HepG2 (cell line): ENCODE results near the gene FBLN7. TPM values are rescaled to one million over a fixed set of nuclear protein-coding genes. Genes with fewer than 3 reads are reported as not detected.

Experiments used
- ATAC-seq: fragments of 200-7000 bp; cut with Tn5 transposase; 3 replicates; pipeline ENCODE4 v1.9.1; 2020; ENCODE audit warnings: mild to moderate bottlenecking, moderate library complexity
- BruUV-seq: library from RNA; stranded (reverse); fragments of 400-500 nt; replicated peaks from 2 replicates; lab custom pipeline; 2021; lab: Mats Ljungman, UMichigan
- CTCF ChIA-PET: fragments of 300-600 bp; formaldehyde crosslinking; extraction: SDS; loops from one replicate; lab custom pipeline; 2021; ENCODE audit warnings: low total read pairs, inconsistent platforms, low intra/inter-chr PET ratio; lab: Yijun Ruan, JAX
- POLR2A ChIA-PET: fragments of 350-600 bp; sonication (Branson Sonifier 250); formaldehyde crosslinking; loops from one replicate; lab custom pipeline; 2020; ENCODE audit warnings: antibody characterized with exemption, inconsistent platforms; lab: Yijun Ruan, JAX
- DNase-seq: peaks from one replicate; pipeline ENCODE4 v3.0.0-alpha.2; 2015; ENCODE audit warnings: low spot score
- FAIRE-seq: peaks from 3 replicates; lab custom pipeline; 2011; peaks lifted over from hg19 to GRCh38; lab: Jason Lieb, UNC
- H2AFZ ChIP-seq: one replicate; pipeline ENCODE4 v1.6.1; 2011; ENCODE audit warnings: low read length, inconsistent platforms
- H3K27ac ChIP-seq: fragments of 300-600 bp; 3 replicates; pipeline ENCODE4 v1.8.0; 2011; ENCODE audit warnings: mixed run types, mild to moderate bottlenecking, mixed read lengths, low read length, inconsistent platforms; ENCODE audit not compliant: insufficient read depth; ENCODE audit errors: extremely low read length
- H3K27me3 ChIP-seq, 2 experiments: fragments of 200-600 bp in 1 of 2; 2 replicates in 1 of 2; 3 replicates in 1 of 2; pipeline versions ENCODE4 v1.6.0 to v1.8.0; 2011; ENCODE audit warnings: low read length in 2 of 2, mild to moderate bottlenecking in 2 of 2, moderate library complexity in 2 of 2, inconsistent platforms in 1 of 2; ENCODE audit not compliant: insufficient read depth in 2 of 2, control insufficient read depth in 1 of 2
- H3K36me3 ChIP-seq, 2 experiments: fragments of 200-600 bp in 1 of 2; replicated peaks in 1 of 2; 2 replicates in 1 of 2; 3 replicates in 1 of 2; pipeline versions ENCODE4 v1.5.1 to v1.8.0; 2011; ENCODE audit warnings: low read length in 2 of 2, inconsistent platforms in 1 of 2; ENCODE audit not compliant: insufficient read depth in 2 of 2, control insufficient read depth in 1 of 2
- H3K4me1 ChIP-seq: 2 replicates; pipeline ENCODE4 v1.5.1; 2012; ENCODE audit warnings: low read length, inconsistent platforms; ENCODE audit not compliant: insufficient read depth
- H3K4me2 ChIP-seq: 2 replicates; pipeline ENCODE4 v1.6.0; 2011; ENCODE audit warnings: low read depth, low read length, inconsistent platforms
- H3K4me3 ChIP-seq, 3 experiments: fragments of 200-600 bp in 1 of 3; sonication (generic), shearing (Covaris generic) in 1 of 3; replicated peaks in 1 of 3; 2 replicates each; pipeline ENCODE4 v1.5.1; 2011 to 2016; ENCODE audit warnings: low read length in 3 of 3, inconsistent platforms in 2 of 3, low read depth in 2 of 3, mild to moderate bottlenecking in 2 of 3, control low read depth in 1 of 3, mixed read lengths in 1 of 3; ENCODE audit not compliant: insufficient read depth in 1 of 3
- H3K79me2 ChIP-seq: one replicate; pipeline ENCODE4 v1.6.1; 2011; ENCODE audit warnings: low read length, inconsistent platforms; ENCODE audit not compliant: insufficient read depth
- H3K9ac ChIP-seq: 2 replicates; pipeline ENCODE4 v1.6.0; 2011; ENCODE audit warnings: mild to moderate bottlenecking, low read depth, low read length, inconsistent platforms; ENCODE audit not compliant: insufficient read depth
- H3K9me3 ChIP-seq: 2 replicates; pipeline ENCODE4 v1.5.1; 2012; ENCODE audit warnings: mild to moderate bottlenecking, low read length
- H4K20me1 ChIP-seq: 2 replicates; pipeline ENCODE4 v1.6.0; 2011; ENCODE audit warnings: inconsistent platforms, mild to moderate bottlenecking, low read length, moderate library complexity; ENCODE audit not compliant: insufficient read depth
- ATF7-NPFF ChIP-seq: sonication (generic); formaldehyde crosslinking; IDR thresholded peaks from 2 replicates; pipeline ENCODE4 v1.8.1; 2023; ENCODE audit warnings: mild to moderate bottlenecking, low read depth, missing genetic modification reagents, moderate library complexity
- CSRNP1 ChIP-seq: sonication (generic); formaldehyde crosslinking; IDR thresholded peaks from 2 replicates; pipeline ENCODE4 v1.8.1; 2023; ENCODE audit warnings: mild to moderate bottlenecking, missing genetic modification reagents
- FUBP1 ChIP-seq: sonication (generic); formaldehyde crosslinking; IDR thresholded peaks from 2 replicates; pipeline ENCODE4 v1.5.1; 2020; ENCODE audit warnings: missing genetic modification reagents, mild to moderate bottlenecking, borderline replicate concordance
- HNRNPH1 ChIP-seq: fragments of 200-400 bp; formaldehyde crosslinking; optimal IDR thresholded peaks from 2 replicates; pipeline ENCODE3; 2017; ENCODE audit warnings: mild to moderate bottlenecking, low read depth, low read length
- MAZ ChIP-seq, 2 experiments: sonication (generic) in 1 of 2; formaldehyde crosslinking in 1 of 2; IDR thresholded peaks; 2 replicates each; pipeline versions ENCODE4 v1.5.0 to v1.6.1; 2012 to 2020; ENCODE audit warnings: low read depth in 2 of 2, mild to moderate bottlenecking in 2 of 2, borderline replicate concordance in 1 of 2, improper control_type of control experiment in 1 of 2, low read length in 1 of 2, missing genetic modification reagents in 1 of 2, moderate library complexity in 1 of 2
- MED8 ChIP-seq: sonication (generic); formaldehyde crosslinking; IDR thresholded peaks from 2 replicates; pipeline ENCODE4 v1.8.1; 2023; ENCODE audit warnings: mild to moderate bottlenecking, missing genetic modification reagents; ENCODE audit not compliant: insufficient replicate concordance
- MTF2 ChIP-seq: sonication (generic); formaldehyde crosslinking; IDR thresholded peaks from 2 replicates; pipeline ENCODE4 v1.5.0; 2020; ENCODE audit warnings: missing genetic modification reagents, borderline replicate concordance
- REPIN1 ChIP-seq: sonication (generic); formaldehyde crosslinking; IDR thresholded peaks from 2 replicates; pipeline ENCODE4 v1.8.0; 2022; ENCODE audit warnings: missing genetic modification reagents, low read depth, mild to moderate bottlenecking, borderline replicate concordance
- TMF1 ChIP-seq: sonication (generic); formaldehyde crosslinking; IDR thresholded peaks from 2 replicates; pipeline ENCODE4 v1.8.1; 2022; ENCODE audit warnings: low read depth, missing genetic modification reagents
- ZNF382 ChIP-seq: sonication (generic); formaldehyde crosslinking; IDR thresholded peaks from 2 replicates; pipeline ENCODE4 v1.5.0; 2020; ENCODE audit warnings: missing genetic modification reagents, mild to moderate bottlenecking, borderline replicate concordance
- ZNF563 ChIP-seq: sonication (generic); formaldehyde crosslinking; IDR thresholded peaks from 2 replicates; pipeline ENCODE4 v1.8.0; 2022; ENCODE audit warnings: mild to moderate bottlenecking, moderate library complexity, missing genetic modification reagents
- ZNF7 ChIP-seq: IDR thresholded peaks from 2 replicates; pipeline ENCODE4 v1.6.1; 2016; ENCODE audit warnings: missing biosample characterization, missing genetic modification reagents
- ZNF816 ChIP-seq: sonication (generic); formaldehyde crosslinking; IDR thresholded peaks from 2 replicates; pipeline ENCODE4 v1.8.0; 2022; ENCODE audit warnings: missing genetic modification reagents, mild to moderate bottlenecking, borderline replicate concordance
- WGBS: methylation state at CpG from one replicate; pipeline ENCODE4 v1.1.6; 2017; ENCODE audit warnings: low lambda C conversion rate; 5-methylcytosine and 5-hydroxymethylcytosine counted together
- in situ Hi-C: cut with HindIII; loops from 2 replicates; pipeline ENCODE4 v1.10.0; 2017; ENCODE audit warnings: low pct_unique_long_range_greater_than_20kb; ENCODE audit not compliant: extremely low pct_ligation_motif_present
- intact Hi-C: fragments of 100-400 bp; cut with micrococcal nuclease; formaldehyde crosslinking; loops from one replicate; pipeline ENCODE4 v1.10.0; 2022; ENCODE audit not compliant: unreplicated experiment
- polyA plus RNA-seq, 8 experiments: library from polyadenylated mRNA; depleted of rRNA in 3 of 8; stranded (reverse) in 7 of 8; unstranded in 1 of 8; fragments of >200 nt; fragmentation: Illumina TruSeq in 4 of 8; extraction: Trizol in 4 of 8; gene quantifications; 2 replicates each; pipeline versions ENCODE4 v1.2.1 to v1.2.3, GENCODE V29; 2011 to 2016; ENCODE audit warnings: low read depth in 4 of 8, missing spikeins in 1 of 8, mixed read lengths in 1 of 8; ENCODE audit not compliant: insufficient read depth in 1 of 8
- total RNA-seq, 5 experiments: library from RNA; depleted of rRNA; stranded (reverse); fragments of >200 nt; fragmentation: Illumina TruSeq; extraction: Trizol; gene quantifications; 2 replicates each; pipeline ENCODE4 v1.2.3, GENCODE V29; 2016; ENCODE audit warnings: low read depth in 1 of 5
- TF ChIP-seq, protein P1 (sequence below), 2 experiments: sonication (generic) in 1 of 2; formaldehyde crosslinking in 1 of 2; IDR thresholded peaks; 2 replicates each; pipeline versions ENCODE4 v1.5.1 to v1.6.1; 2011 to 2020; ENCODE audit warnings: borderline replicate concordance in 1 of 2, low read depth in 1 of 2, low read length in 1 of 2, mild to moderate bottlenecking in 1 of 2, missing genetic modification reagents in 1 of 2, moderate library complexity in 1 of 2

Gene FBLN7
- total and polyA plus RNA-seq, 2 of the 13 experiments (the other 11 are each of a cell fraction or from before 2014, with no cell fraction given), result 1.4 to 2.3 TPM

DNA sequence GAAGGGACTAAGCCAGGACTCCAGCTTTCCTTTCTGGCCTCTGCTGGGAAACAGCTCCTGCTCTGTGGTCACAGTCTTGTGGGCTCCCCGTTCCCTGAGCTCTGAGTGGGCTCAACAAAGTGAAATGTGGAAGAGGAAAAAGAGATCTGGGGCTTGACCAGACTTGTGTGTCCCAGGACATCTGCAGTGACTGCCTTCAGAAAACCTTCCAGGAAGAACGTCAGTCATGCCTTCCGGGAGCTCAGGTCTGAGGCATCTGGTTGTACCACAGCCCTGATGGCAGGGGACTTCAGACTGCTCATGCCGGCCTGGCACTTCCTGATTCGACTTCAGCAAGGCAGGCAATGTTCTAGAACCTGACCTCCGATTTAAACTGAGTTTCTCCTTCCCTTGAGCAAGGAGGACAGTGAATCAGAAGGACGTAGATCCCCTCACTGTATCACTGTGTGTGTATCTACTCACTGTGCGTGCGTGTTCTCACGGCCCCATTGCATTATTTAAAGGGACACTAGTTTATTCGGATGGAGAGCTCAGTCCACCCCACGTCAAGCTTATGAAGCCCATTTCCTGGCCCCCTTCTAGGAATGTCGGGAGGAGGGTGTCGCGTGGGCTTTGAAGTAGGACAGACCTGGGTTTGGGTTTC, 548 bp upstream of the FBLN7 start:
- peak; percentile 75 for ATAC-seq
- in situ Hi-C loops, result no loop called here
- Histone ChIP-seq H4K20me1 (no peaks in the 10 kb centered on the region), H3K4me3 (peak overlapping the region; percentile 59 to 83 (median 63)), H3K9ac (peak overlapping the region; percentile 67), H3K79me2 (no peaks in the 10 kb centered on the region), H3K4me2 (peak overlapping the region; percentile 95), H3K27ac (no peak overlapping the region), H2AFZ (peak overlapping the region; percentile 73), H3K27me3 (no peaks in the 10 kb centered on the region; a peak in 2 of 5 replicates), H3K9me3 (no peaks in the 10 kb centered on the region), H3K4me1 (peaks cover 33% of the 10 kb centered on the region), H3K36me3 (no peaks in the 10 kb centered on the region)
- peak; percentile 35 for DNase-seq
- ChIA-PET POLR2A (interaction anchor here (0.7 to 1.9 kb wide), 5 partner anchors 11 to 345 kb away, joined by 3 to 9 read pairs (median 3); partner anchors contain the start of genes TMEM87B and ZC3H8), CTCF (no interaction called here)
- intact Hi-C loops, result loop anchor here (5.0 kb wide), 1 partner anchor 115 kb away; no protein-coding TSS in a partner anchor
- FAIRE-seq, result peak; percentile 39
- 2% methylated on average over 14 of the region's 15 CpGs for WGBS
- TSS peak; percentile 77 for BruUV-seq
- TF ChIP-seq CSRNP1 (CRISPR knock-in tag) (no peak), HNRNPH1 (no peak), ATF7-NPFF (no peak), ZNF816 (CRISPR knock-in tag) (no peak), REPIN1 (CRISPR knock-in tag) (no peak; the same call in 1 of the 2 replicates), TMF1 (CRISPR knock-in tag) (no peak), FUBP1 (CRISPR knock-in tag) (no peak), ZNF563 (CRISPR knock-in tag) (no peak), ZNF7 (no peak), ZNF382 (CRISPR knock-in tag) (no peak), MTF2 (peak; percentile 84), MED8 (CRISPR knock-in tag) (no peak), MAZ (IDR thresholded peaks at IDR 0.05; ENCODE audit: borderline replicate concordance, low read depth, low read length) (no peak), MAZ (CRISPR knock-in tag; IDR thresholded peaks at IDR 0.05; ENCODE audit: low read depth) (no peak)
- TF ChIP-seq, protein P1, sequence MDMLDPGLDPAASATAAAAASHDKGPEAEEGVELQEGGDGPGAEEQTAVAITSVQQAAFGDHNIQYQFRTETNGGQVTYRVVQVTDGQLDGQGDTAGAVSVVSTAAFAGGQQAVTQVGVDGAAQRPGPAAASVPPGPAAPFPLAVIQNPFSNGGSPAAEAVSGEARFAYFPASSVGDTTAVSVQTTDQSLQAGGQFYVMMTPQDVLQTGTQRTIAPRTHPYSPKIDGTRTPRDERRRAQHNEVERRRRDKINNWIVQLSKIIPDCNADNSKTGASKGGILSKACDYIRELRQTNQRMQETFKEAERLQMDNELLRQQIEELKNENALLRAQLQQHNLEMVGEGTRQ (IDR thresholded peaks at IDR 0.05; ENCODE audit: low read depth, low read length), result no peak
- TF ChIP-seq, protein P1 (CRISPR knock-in tag; IDR thresholded peaks at IDR 0.05; ENCODE audit: borderline replicate concordance), result no peak
